ENCODE results near the gene CFLAR. TPM values are rescaled to one million over a fixed set of nuclear protein-coding genes. Genes with fewer than 3 reads are reported as not detected.

The CFLAR gene
- total RNA-seq, 2 donors from 2014 or later = 154 to 179 TPM

DNA sequence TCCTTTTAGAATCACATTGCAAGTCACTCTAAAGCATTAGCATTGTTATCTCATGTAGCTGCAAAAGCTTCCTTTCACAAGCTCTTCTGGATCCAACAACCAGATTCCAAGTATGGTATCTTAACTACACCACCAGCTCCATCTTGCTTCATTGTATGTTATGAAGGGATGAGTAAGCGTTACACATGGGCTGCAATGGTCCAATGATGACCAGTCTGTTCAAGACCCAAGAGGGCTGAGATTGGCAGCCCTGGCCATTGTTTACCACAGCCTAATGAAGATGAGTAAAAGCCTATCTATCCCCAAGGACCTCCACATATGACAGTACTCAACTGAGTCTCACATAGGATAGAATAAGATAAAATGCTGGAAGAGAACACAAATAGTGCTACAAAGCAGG lies 6.3 kb downstream of the CFLAR start:
- H3K4me1 ChIP-seq = peaks cover 0 to 72% of the 10 kb centered on the region in 2 donors
- TF ChIP-seq, protein P1, sequence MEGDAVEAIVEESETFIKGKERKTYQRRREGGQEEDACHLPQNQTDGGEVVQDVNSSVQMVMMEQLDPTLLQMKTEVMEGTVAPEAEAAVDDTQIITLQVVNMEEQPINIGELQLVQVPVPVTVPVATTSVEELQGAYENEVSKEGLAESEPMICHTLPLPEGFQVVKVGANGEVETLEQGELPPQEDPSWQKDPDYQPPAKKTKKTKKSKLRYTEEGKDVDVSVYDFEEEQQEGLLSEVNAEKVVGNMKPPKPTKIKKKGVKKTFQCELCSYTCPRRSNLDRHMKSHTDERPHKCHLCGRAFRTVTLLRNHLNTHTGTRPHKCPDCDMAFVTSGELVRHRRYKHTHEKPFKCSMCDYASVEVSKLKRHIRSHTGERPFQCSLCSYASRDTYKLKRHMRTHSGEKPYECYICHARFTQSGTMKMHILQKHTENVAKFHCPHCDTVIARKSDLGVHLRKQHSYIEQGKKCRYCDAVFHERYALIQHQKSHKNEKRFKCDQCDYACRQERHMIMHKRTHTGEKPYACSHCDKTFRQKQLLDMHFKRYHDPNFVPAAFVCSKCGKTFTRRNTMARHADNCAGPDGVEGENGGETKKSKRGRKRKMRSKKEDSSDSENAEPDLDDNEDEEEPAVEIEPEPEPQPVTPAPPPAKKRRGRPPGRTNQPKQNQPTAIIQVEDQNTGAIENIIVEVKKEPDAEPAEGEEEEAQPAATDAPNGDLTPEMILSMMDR (IDR thresholded peaks at IDR 0.05) = no peak
- peak overlapping the region; percentile 29 to 96 for H3K4me3 ChIP-seq
- peak overlapping the region; percentile 99 to 100 for H3K27ac ChIP-seq
- no peak for DNase-seq (ENCODE audit: low spot score)
- H3K27me3 ChIP-seq = no peaks in the 10 kb centered on the region
- H3K9me3 ChIP-seq = no peaks in the 10 kb centered on the region
- H3K36me3 ChIP-seq = peaks cover 13% of the 10 kb centered on the region

DNA sequence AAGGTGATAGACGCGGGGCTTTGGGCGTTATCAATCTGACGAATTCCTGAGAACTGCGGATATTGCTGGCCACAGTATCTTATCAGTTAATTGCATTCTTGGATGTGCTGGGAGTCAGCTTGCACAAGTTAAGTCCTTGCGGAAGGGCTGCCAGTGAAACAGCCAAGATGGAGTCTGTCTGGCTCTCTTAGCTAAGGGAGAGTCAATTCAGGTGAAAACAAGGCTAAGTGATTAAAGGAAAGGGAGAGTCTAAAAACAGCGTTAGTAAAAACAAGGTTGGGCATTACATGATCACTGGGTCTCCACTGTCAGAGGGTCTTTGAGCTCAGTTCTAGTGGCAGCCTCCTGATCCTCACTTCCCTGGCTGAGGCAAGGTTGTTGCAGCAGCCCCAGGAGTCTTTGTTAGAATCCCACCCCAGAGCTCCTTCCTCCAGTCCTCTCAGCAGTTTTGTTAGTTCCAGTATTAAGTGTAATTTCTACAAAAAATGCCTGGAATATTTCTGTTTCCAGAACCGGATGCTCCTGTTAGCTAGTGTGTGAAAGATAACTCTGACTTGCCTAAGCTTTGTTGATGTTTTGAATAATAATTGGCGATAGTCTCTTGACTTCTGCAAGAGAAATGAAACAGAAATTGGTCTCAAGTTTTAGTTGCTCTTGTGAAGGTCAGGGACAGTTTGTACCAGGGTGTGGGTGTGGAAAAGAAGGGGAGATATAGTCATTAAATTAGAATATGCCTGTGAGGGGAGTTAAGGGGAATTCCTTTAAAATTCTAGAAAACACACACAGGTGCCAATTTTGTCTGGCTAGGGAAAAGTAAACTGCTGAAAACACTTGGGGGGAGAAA lies 10.6 kb downstream of the CFLAR start:
- Histone ChIP-seq H3K27ac (peak overlapping the region; percentile 99 to 100), H3K4me1 (peaks cover 4 to 100% of the 10 kb centered on the region in 2 donors), H3K27me3 (no peaks in the 10 kb centered on the region), H3K36me3 (peaks cover 12% of the 10 kb centered on the region), H3K4me3 (peak overlapping the region in 1 of 2 donors; percentile 39), H3K9me3 (no peaks in the 10 kb centered on the region)
- TF ChIP-seq, protein P1 (IDR thresholded peaks at IDR 0.05) = no peak
- DNase-seq (ENCODE audit: low spot score) = no peak

DNA sequence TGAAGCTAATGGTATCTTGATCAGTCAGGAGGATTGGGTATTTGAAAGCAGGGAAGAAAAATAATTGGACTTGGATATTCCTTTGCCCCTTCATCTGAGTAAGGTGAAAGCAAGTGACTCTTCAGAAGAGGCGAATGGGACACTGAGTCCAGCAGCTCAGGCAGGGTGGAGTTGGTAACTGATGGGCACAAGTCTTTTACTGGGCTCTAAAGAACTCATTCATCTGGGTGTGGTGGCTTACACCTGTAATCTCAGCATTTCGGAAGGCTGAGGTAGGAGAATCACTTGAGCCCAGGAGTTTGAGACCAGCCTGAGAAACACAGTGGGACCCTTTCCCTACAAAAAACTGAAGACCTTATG lies 11.2 kb downstream of the CFLAR start:
- no peaks in the 10 kb centered on the region for H3K27me3 ChIP-seq
- peak overlapping the region; percentile 99 to 100 for H3K27ac ChIP-seq
- H3K4me1 ChIP-seq = peaks cover 4 to 100% of the 10 kb centered on the region in 2 donors
- H3K36me3 ChIP-seq = peaks cover 18% of the 10 kb centered on the region
- H3K9me3 ChIP-seq = no peaks in the 10 kb centered on the region
- TF ChIP-seq, protein P1 (IDR thresholded peaks at IDR 0.05) = no peak
- DNase-seq (ENCODE audit: low spot score) = no peak
- peak overlapping the region; percentile 22 to 39 for H3K4me3 ChIP-seq

- DNase-seq (ENCODE audit: low spot score) = no peak
- TF ChIP-seq, protein P1 (IDR thresholded peaks at IDR 0.05) = no peak
- no peaks in the 10 kb centered on the region for H3K9me3 ChIP-seq
- peak overlapping the region; percentile 22 to 39 for H3K4me3 ChIP-seq
- H3K36me3 ChIP-seq = peaks cover 22% of the 10 kb centered on the region
- peaks cover 4 to 100% of the 10 kb centered on the region in 2 donors for H3K4me1 ChIP-seq
- peak overlapping the region; percentile 99 to 100 for H3K27ac ChIP-seq
- no peaks in the 10 kb centered on the region for H3K27me3 ChIP-seq
These were observed 11.6 kb downstream of the CFLAR start for GRCh38 chr2:201127570-201127969.

DNA sequence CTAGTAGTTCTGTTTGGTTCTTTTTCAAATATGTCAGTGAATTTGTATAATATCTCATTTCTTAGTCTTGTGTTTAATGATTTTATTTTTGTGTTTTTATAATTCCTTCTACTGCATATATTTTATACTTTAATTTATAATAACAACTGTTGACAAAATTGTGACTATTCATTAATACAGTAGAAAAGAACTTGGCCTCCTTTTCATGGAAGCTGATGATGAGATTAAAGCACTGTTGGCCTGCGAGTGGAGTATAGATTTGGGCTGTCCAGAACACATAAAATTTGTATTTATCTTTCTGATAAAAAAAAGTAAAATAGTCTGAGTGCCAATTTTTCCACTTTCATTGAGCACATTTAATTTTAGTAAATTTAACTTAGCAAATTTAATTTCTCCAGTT lies 12.1 kb downstream of the CFLAR start:
- H3K4me1 ChIP-seq = peaks cover 4 to 100% of the 10 kb centered on the region in 2 donors
- H3K9me3 ChIP-seq = no peaks in the 10 kb centered on the region
- peaks cover 25% of the 10 kb centered on the region for H3K36me3 ChIP-seq
- peak overlapping the region in 1 of 2 donors; percentile 39 for H3K4me3 ChIP-seq
- no peaks in the 10 kb centered on the region for H3K27me3 ChIP-seq
- no peak for DNase-seq (ENCODE audit: low spot score)
- TF ChIP-seq, protein P1 (IDR thresholded peaks at IDR 0.05) = no peak
- peak overlapping the region; percentile 99 to 100 for H3K27ac ChIP-seq

All from right atrium auricular region (tissue), 2 donors.